NCI-H1092 treated with DMSO at 0.1 percent for 48 hours (cell line): ENCODE measurements around the gene BPIFB1.

Experiments used
- DNase-seq: peaks from one replicate; lab custom pipeline; 2025; lab: John Stamatoyannopoulos, UW

Gene BPIFB1

DNA sequence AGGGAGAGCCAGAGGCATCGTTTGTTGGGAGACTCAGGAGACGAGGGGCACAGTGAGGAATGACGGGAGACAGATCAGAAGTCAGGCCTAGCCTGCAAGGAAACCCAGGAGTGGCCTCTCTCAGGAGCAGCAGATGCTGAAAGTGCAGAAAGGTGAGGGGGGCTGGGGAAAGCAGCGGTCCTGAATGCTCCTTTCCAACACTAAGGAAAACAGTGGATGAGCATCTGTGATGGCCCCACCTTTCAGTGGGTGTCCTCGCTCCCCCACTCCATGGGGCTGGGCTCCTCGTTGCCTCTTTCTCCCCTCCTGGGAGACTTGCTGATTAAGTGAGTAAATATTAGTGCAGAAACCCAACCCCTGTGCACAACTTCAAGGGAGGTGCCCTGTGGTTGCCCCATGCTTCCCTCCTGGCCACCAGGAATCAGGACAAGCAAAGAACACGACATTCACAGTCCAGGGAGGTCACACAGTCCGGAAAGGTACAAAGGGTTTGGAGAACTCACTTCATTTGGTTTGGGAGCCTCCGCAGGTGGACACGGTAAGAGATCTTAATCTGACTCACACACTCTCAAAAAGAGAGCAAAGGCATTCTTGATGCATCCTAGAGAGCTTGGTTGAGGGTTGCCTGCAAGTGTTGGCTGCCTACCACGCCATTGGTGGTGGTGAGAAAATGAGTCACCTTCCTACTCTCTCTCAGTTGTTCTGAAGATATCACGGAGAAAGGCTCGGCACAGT, 9.7 kb upstream of the BPIFB1 start:
- DNase-seq: no peak

GRCh38 chr20:33275215-33275614, 7.8 kb upstream of the BPIFB1 start:
- DNase-seq: no peak

DNA sequence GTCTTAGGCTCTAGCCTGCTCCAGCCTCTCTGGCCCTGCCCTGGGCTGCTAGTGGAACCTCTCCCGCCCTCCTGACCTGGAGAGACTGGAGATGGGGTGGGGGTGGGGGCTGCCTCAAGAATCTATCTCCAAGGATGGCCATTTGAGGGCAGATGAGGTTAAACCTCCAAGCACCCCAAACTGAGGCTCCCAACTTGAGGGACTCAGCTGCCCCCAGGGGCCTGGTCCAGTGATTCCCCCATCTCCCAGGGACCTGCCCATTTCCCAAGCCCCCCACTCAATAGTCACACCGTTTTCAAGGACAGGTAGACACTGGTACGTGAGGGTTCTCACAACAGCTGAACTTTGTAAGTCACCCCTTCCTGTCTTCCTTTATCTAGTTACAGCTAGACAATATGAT, 7.1 kb upstream of the BPIFB1 start:
- DNase-seq: no peak

DNA sequence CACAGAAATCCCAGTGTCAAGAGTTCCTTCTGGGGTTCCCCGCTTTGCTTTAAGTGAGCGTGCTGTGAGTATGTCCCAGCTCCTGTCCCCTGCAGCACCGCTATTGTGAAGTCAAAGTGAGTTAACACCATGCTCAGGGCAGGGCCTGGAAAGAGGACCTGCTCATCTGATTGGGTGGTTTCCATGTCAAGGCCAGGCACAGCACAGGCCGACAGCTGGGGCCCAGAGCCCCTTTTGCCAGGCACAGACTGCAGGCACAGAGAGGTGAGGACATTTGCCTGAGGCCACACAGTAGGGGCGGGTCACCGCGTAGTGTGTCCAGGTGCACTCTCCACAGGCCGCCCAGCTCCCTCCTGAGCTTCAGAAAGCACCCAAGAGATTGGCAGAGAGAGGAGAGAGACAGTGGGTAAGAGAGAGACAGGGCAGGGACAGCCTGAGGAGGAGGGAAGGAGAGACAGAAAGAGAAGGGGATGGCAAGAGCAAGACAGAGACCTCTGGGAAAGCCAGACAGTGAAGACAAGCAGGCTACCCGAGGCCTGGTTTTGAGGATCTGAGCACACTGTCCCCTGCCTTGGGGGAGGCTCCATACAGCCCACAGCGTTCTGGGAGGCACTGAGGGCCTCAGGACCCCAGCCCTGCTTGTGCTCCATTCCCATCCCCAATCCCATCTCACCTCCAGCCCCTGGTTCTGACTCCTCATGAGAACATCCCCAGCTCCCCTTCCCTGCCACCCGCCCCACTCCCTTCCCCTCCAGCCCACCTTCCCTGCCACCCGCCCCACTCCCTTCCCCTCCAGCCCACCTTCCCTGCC, 6.5 kb upstream of the BPIFB1 start:
- no peak for DNase-seq

- DNase-seq: no peak
Observed at GRCh38 chr20:33277471-33278441, 5.3 kb upstream of the BPIFB1 start.

GRCh38 chr20:33278700-33279099, 4.3 kb upstream of the BPIFB1 start:
- DNase-seq: no peak

DNA sequence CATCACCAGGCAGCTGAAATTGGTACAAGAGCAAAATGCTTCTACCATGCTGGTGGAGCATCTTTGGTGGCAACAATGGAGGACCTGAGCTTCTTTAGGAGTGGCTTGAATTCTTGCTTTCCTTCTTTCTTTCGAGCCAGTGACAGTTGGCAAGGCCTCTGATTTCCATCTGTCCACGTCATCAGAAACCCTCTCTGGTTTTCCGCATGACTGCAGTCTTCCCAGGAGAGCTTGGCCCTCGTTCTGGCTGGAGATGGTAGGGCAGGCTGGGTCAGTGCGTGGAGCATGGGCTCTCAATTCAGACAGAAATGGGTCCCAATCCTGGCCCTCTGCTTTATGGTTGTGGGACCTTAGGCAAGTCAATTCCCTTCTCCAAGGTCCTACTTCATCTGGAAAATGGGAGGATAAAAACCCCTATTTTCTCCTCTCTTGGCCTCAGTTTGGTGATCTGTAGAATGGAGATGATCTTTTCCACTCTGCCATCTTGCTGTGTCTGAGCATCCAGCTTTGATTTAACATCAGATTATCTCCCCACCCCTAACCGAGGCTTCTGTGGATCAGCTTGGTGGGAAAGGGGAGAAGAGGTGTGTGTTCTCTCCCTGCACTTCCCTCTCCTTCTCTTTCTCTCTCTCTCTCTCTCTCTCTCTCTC, 3.6 kb upstream of the BPIFB1 start:
- DNase-seq: no peak

DNA sequence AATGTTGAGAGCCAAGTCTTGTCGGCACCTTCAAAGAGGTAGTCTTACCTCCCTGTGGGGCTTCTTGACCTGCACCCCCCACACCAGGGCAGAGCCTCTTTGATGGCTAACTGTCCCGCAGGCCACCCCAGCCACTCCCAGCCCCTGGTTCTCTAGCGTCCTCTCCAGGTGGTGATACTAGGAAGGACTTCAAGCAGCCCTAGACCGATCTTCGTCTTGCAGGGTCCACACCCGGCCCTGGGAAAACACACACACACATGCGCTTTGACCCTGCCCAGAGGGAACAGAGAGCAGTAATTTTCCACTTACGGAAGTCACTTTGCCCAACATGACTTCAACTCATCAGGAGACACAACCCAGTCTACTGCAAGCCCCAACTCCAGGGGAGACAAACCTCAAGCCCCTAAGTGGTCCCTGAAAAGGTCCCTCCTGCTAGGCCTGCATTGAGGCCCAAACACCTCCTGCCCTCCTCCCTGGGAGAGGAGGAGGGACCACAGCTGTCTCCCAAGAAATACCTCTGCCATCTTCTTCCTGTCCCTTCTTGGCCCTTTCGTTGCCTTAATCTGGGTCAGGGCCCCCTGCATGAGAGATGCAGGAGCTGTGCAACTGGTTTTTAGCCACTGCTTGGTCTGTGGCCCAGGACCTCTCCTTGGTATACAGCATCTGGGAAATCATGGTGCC, 2.9 kb upstream of the BPIFB1 start:
- DNase-seq: no peak

DNA sequence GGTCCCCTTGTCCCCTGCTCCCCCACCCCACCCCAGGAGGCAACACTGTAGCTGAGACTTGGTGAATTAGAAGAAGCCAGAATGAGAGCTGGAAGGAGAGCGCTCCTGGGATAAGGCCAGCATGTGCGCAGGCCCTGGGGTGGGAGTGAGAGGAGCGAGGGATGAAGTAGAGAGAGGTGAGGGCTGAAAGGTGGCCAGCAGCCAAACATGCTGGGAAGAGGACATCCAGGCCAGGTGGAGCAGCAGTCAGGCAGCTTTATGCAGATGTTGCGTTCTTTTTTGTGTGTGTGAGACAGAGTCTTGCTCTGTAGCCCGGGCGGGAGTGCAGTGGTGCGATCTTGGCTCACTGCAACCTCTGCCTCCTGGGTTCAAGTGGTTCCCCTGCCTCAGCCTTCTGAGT, 2.2 kb upstream of the BPIFB1 start:
- DNase-seq: peak; percentile 15

DNA sequence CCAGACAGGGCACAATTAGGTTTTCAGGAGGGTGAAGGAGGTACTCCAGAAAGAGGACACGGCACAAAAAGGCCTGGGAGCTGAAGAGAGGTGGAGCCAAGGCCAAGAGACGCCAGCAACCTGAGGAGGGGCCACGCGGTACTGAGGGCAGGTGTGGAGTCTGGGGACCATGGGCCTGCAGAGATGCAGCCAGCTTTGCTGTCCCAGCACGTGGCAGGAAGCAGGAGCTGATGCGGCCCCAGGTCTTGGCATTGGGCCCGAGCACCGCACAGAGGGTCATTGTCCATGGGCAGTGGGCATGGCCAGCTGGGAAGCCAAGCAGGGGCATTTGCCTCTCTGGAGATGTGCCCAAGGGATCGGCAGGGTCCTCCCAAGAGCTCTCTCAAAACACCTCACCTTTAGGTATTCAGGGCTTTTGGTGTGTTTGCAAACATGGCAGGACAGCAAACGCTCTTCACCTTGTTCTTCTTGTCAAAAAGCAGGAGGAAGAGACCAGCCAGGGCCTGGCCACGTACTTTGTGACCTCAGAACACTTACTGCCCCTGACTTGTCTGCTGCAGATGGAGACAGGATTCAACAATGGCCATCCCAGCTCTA, 1.4 kb upstream of the BPIFB1 start:
- peak; percentile 18 for DNase-seq

DNA sequence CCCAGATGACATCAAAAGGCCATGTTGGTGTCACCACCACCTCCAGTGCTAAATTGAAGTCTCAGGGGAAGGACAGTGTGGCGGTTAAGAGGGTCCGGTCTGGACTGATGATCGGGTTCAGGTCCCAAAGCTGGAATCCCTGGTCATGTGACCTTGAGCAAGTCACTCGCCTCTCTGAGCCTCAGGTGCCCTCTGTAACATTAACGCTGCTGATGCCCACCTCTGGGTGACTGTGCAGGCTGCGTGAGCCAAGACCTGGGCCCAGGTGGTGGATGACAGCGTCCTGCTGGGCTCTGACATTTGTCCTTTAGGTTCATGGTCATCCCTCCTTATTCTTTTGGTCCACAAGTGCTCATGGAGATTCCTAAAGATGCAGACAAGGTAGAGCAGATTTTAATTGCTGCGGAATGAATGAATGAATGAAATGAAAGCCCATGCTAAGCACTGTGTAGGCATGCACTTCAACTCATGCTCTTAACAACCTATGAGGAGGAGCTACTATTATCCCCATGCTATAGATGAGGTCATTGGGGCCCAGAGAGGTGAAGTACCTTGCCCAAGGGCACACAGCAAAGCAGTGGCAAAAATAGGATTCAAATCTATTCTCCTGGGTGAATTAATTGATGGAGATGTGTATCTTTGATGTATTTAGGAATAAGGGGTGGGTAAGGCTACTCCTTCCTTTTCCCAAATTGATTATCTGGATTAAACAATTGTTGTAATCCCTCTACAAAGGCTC, 649 bp upstream of the BPIFB1 start:
- DNase-seq: no peak

- DNase-seq: peak; percentile 76
Observed at GRCh38 chr20:33284284-33284683, 1.3 kb downstream of the BPIFB1 start.

- no peak for DNase-seq
Observed at GRCh38 chr20:33284937-33285336, 1.9 kb downstream of the BPIFB1 start.

DNA sequence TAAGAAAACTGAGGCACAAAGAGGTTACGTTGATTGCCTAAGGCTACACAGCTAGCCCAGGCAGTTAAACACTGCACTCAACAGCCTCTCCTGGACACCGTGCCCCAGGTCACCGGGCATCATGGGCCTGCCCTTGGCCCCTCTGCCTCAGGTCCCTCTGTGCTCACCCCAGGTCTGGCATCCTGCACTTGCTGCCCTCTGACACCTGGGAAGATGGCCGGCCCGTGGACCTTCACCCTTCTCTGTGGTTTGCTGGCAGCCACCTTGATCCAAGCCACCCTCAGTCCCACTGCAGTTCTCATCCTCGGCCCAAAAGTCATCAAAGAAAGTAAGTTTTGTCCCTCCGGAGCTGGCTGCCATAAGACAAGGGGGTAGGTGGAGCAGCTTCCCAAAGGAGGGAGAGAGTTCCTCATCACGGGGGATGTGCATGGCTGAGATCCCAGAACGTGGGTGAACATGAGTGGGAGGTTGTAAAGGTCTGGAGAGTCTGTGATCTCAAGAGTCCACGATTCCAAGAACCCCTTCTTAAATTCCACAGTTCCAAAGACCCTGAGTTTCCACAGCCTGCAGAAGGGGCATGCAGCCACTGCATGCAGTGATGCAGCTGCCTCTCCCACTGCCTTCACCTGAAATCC, 3.0 kb downstream of the BPIFB1 start:
- no peak for DNase-seq

- no peak for DNase-seq
Observed at GRCh38 chr20:33287884-33288283, 4.9 kb downstream of the BPIFB1 start.

- DNase-seq: no peak
Observed at GRCh38 chr20:33290852-33291251, 7.8 kb downstream of the BPIFB1 start.

DNA sequence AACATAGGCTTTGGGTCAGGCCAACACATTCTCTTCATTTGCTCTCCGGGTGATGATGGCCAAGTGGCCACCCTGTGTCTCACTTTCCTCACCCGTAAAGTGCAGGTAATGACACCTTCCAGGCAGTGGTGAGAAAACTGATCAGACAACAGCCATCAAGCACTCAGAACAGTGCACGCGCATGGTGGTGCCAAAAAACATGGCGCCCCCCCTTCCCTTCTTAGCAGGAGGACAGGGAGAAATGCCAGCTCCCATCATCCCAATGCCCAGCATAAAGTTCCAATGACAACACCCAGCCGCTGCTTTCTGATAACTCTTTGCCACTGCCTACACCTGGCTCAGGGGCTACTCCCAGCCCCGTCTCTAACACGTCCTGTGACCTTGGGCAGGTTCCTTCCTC, 8.4 kb downstream of the BPIFB1 start:
- no peak for DNase-seq

GRCh38 chr20:33291830-33292355, 8.9 kb downstream of the BPIFB1 start:
- DNase-seq: peak; percentile 43

GRCh38 chr20:33296206-33296605, 13.2 kb downstream of the BPIFB1 start:
- DNase-seq: no peak
